Left lung (tissue), 10 donors: ENCODE measurements around the gene MORC2. TPM values are rescaled to one million over a fixed set of nuclear protein-coding genes. Genes with fewer than 3 reads are reported as not detected.

ENCODE experiments used
- ATAC-seq: fragments of 200-7000 bp; cut with Tn5 transposase; one replicate; pipeline ENCODE4 v1.9.1; 2020; ENCODE audit warnings: moderate library complexity
- DNase-seq, 4 donors: peaks; one replicate each; pipeline ENCODE4 v3.0.0-alpha.2; 2013 to 2020
- H3K27ac ChIP-seq, 2 donors: fragments of 200-600 bp; sonication (generic) in 1 of 2; one replicate each; pipeline versions ENCODE4 v1.5.0 to v1.8.0; 2020 to 2021
- H3K27me3 ChIP-seq, 2 donors: fragments of 200-600 bp; sonication (generic) in 1 of 2; one replicate each; pipeline versions ENCODE4 v1.5.0 to v1.8.0; 2020 to 2021
- H3K36me3 ChIP-seq, 2 donors: fragments of 200-600 bp; sonication (generic) in 1 of 2; one replicate each; pipeline versions ENCODE4 v1.5.0 to v1.8.0; 2020 to 2021
- H3K4me1 ChIP-seq, 2 donors: fragments of 200-600 bp; one replicate each; pipeline ENCODE4 v1.8.0; 2021
- H3K4me3 ChIP-seq, 2 donors: fragments of 200-600 bp; sonication (generic) in 1 of 2; one replicate each; pipeline versions ENCODE4 v1.5.0 to v1.8.0; 2020 to 2021; ENCODE audit warnings: mild to moderate bottlenecking in 1 of 2
- H3K9me3 ChIP-seq, 2 donors: fragments of 200-600 bp; sonication (generic) in 1 of 2; one replicate each; pipeline versions ENCODE4 v1.5.0 to v1.8.0; 2020 to 2021
- CTCF ChIP-seq, 2 donors: fragments of 200-600 bp; sonication (generic) in 1 of 2; IDR thresholded peaks; one replicate each; pipeline versions ENCODE4 v1.5.0 to v1.8.0; 2021; ENCODE audit warnings: antibody characterized with exemption in 2 of 2
- intact Hi-C, 2 donors: fragments of 100-400 bp; cut with DNase I; formaldehyde crosslinking; loops; one replicate each; pipeline versions ENCODE4 v1.11.2 to v1.14.2; 2022
- polyA plus RNA-seq, 6 donors: library from polyadenylated mRNA; unstranded; fragments of 120-200 nt; gene quantifications; one replicate each; pipeline ENCODE4 v1.2.1, GENCODE V29; 2013; ENCODE audit not compliant: insufficient read length in 6 of 6
- total RNA-seq, 2 donors: library from RNA; stranded (reverse); fragmentation: NEBNext Ultra II Directional; extraction: Animal tissue kit (Norgen Biotek cat#: 25700); gene quantifications; one replicate each; pipeline ENCODE4 v1.2.1, GENCODE V29; 2021
- donor health status: DM: no; HTN: yes; CAD: no.
- donor health status: DM: no; HTN: no; CAD: no.

MORC2 gene
- total and polyA plus RNA-seq, 8 donors: 24.7 to 37.2 (median 34.4) TPM

GRCh38 chr22:30879415-30879797, 89.2 kb downstream of the MORC2 start:
- no peaks in the 10 kb centered on the region for H3K36me3 ChIP-seq
- H3K27me3 ChIP-seq: no peaks in the 10 kb centered on the region
- no peak overlapping the region for H3K27ac ChIP-seq
- intact Hi-C loops: no loop called here
- no peak for ATAC-seq
- no peak for TF ChIP-seq CTCF (IDR thresholded peaks at IDR 0.05)
- no peak overlapping the region for H3K4me3 ChIP-seq
- peak in 1 of 4 donors; percentile 56 for DNase-seq
- no peaks in the 10 kb centered on the region for H3K4me1 ChIP-seq
- no peaks in the 10 kb centered on the region for H3K9me3 ChIP-seq

DNA sequence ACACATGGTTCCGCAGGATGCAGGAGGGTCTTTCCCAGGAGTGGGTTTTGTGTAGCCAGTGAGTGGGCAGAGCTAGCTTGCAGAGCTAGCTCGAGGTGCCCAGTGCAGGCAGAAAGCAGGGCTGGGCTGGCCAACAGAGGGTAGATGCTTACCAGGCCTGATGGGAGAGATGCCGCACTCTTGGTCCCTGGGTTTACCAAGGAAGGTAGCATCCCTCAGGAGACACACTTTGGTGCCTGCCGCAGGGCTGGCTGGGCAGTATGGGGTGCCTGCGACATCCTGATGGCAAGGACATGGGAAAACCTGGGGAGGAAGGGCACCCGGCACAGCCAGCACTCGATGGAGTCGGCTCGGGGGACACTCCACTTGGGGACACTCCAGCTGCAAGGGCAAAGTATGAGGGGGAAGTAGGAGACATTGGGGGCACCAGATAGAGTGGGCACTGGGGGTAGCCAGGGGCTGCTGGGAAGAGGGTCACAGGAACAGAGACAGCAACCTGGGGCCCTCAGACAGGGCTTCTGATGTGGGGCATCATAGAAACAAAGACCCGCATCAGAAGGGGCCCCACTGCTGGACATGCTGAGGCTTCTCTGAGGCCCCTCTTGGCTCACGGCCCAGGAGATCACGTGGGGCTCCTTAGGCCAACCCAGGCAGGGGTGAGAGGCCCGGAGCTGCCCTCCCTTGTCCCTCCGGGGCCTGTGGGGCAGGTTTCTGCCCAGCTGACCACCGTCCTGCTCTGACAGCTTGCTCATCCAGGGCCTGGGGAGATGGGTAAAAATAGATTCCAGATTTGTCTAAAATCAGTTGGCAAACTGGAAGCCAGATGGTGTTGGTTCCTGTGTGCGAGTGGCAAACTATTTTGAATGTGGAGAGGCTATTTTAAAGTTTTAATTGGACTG, 89.8 kb downstream of the MORC2 start:
- Histone ChIP-seq H3K4me1 (no peaks in the 10 kb centered on the region), H3K27ac (no peak overlapping the region), H3K36me3 (no peaks in the 10 kb centered on the region), H3K4me3 (no peak overlapping the region), H3K27me3 (no peaks in the 10 kb centered on the region), H3K9me3 (no peaks in the 10 kb centered on the region)
- ATAC-seq (no peak), DNase-seq (peak in 2 of 4 donors; percentile 58 to 62)
- intact Hi-C loops: no loop called here
- no peak for TF ChIP-seq CTCF (IDR thresholded peaks at IDR 0.05)

DNA sequence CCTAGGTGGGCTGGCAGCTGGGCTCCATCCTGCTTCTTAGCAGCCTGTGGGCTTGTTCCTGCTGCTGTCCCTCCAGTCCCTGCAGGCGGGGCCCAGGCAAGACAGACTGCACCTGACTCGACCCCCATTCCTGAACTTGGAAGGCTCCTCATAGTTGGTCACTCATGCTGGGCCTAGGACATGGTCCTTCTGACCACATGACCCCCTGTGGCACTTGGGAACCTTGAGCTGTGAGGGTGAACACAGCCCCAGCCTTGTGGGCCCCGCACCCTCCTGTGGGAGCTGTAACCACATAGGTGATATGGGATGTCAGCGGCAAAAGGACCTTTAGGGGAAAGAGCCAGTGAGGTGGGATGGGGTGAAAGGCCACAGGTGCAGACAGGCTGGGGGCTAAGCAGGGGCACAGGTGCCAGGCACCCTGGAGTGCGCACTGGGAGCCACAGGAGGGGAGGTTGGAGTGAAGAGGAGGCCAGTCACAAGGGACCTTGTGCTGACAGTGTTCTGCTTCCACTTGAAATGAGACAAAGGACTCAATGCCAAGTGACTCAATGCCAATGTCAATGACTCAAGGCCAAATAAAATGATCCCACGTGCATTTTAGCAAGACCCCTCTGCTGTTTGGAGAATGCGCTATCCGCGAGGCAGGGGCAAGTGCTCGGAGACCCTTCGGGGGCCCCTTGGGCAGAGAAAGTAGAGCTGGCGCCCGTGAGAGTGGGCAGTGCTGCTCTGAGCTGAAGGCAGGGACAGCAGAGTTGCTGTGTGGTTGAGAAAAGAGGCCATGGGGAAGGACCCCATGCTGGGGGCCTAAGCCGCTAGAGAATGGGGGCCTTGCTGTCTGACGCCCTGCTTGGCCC, 90.7 kb downstream of the MORC2 start:
- Histone ChIP-seq H3K4me1 (no peaks in the 10 kb centered on the region), H3K4me3 (no peak overlapping the region), H3K27ac (no peak overlapping the region), H3K9me3 (no peaks in the 10 kb centered on the region), H3K27me3 (no peaks in the 10 kb centered on the region), H3K36me3 (no peaks in the 10 kb centered on the region)
- TF ChIP-seq CTCF (IDR thresholded peaks at IDR 0.05): no peak
- ATAC-seq: no peak
- intact Hi-C loops: no loop called here
- DNase-seq: peak in 1 of 4 donors; percentile 64

DNA sequence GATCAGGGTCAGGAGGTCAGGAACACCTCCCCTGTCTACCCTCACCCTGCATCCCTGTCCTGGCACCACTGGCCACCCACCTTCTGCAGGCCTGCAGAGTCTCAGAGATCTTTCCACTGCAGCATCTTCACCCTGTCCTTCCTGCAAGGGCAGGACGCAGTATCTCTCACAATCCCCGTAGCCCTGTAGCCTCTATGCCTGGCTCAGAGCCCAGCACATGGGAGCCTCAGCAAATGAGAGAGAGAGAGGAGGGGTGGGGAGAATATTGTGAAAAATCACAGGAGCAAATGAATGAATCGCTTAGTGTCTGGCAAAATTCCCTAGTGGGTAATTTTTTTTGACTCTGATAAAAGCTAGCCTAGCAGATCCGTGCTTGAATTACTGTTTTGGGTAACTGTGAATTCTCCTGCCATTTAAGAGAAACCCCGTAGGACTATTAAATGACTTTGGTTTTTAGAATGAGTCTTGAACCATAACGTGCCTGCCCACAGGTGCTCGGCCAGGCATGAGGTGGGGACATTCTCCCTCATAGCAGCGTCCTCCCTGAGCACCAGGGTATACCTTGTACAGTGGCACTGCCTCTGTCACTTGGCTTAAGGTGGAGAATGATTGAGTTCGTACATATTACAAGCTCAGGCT, 91.5 kb downstream of the MORC2 start:
- H3K27ac ChIP-seq: no peak overlapping the region
- no peaks in the 10 kb centered on the region for H3K36me3 ChIP-seq
- ATAC-seq (peak; percentile 20), DNase-seq (peak in 3 of 4 donors; percentile 28 to 87 (median 75))
- H3K9me3 ChIP-seq: no peaks in the 10 kb centered on the region
- no peaks in the 10 kb centered on the region for H3K27me3 ChIP-seq
- H3K4me1 ChIP-seq: no peaks in the 10 kb centered on the region
- no peak overlapping the region for H3K4me3 ChIP-seq
- intact Hi-C loops: no loop called here
- no peak for TF ChIP-seq CTCF (IDR thresholded peaks at IDR 0.05)
